Endodermal cell (in vitro differentiated cells): ENCODE data around the gene SPRED1. TPM values are rescaled to one million over a fixed set of nuclear protein-coding genes. Genes with fewer than 3 reads are reported as not detected.

ENCODE experiments used
- DNase-seq: peaks from one replicate; pipeline ENCODE4 v3.0.0-alpha.2; 2017
- H3K27ac ChIP-seq: 2 replicates; pipeline ENCODE4 v1.5.1; 2013; ENCODE audit warnings: mild to moderate bottlenecking, low read depth, low read length, moderate library complexity
- H3K27me3 ChIP-seq: 2 replicates; pipeline ENCODE4 v1.6.1; 2013; ENCODE audit warnings: mild to moderate bottlenecking, low read length, moderate library complexity; ENCODE audit not compliant: insufficient read depth, control insufficient read depth, poor library complexity, severe bottlenecking
- H3K36me3 ChIP-seq: 2 replicates; pipeline ENCODE4 v1.7.0; 2013; ENCODE audit warnings: mild to moderate bottlenecking, low read length, moderate library complexity; ENCODE audit not compliant: control insufficient read depth, insufficient read depth
- H3K4me1 ChIP-seq: one replicate; pipeline ENCODE4 v1.7.0; 2013; ENCODE audit warnings: low read length; ENCODE audit not compliant: control insufficient read depth, insufficient read depth
- H3K4me3 ChIP-seq: 2 replicates; pipeline ENCODE4 v1.5.1; 2013; ENCODE audit warnings: mild to moderate bottlenecking, low read length, moderate library complexity
- H3K9ac ChIP-seq: 2 replicates; pipeline ENCODE4 v1.6.1; 2013; ENCODE audit warnings: mild to moderate bottlenecking, low read length, moderate library complexity; ENCODE audit not compliant: poor library complexity, severe bottlenecking; ENCODE audit errors: extremely low read depth
- H3K9me3 ChIP-seq: 2 replicates; pipeline ENCODE4 v1.6.1; 2013; ENCODE audit warnings: mild to moderate bottlenecking, low read length, moderate library complexity; ENCODE audit not compliant: control insufficient read depth
- H3K27ac Mint-ChIP-seq: 2 replicates; pipeline ENCODE4 v1.8.0; 2020; ENCODE audit warnings: mixed read lengths
- H3K27me3 Mint-ChIP-seq: 2 replicates; pipeline ENCODE4 v1.8.0; 2021; ENCODE audit warnings: mild to moderate bottlenecking, mixed read lengths; ENCODE audit not compliant: insufficient read depth
- H3K36me3 Mint-ChIP-seq: 2 replicates; pipeline ENCODE4 v1.8.0; 2020; ENCODE audit warnings: low read depth, mixed read lengths
- H3K4me1 Mint-ChIP-seq: 2 replicates; pipeline ENCODE4 v1.8.0; 2020; ENCODE audit warnings: mixed read lengths
- H3K4me3 Mint-ChIP-seq: 2 replicates; pipeline ENCODE4 v1.8.0; 2020; ENCODE audit warnings: mild to moderate bottlenecking, moderate library complexity, mixed read lengths
- H3K9me3 Mint-ChIP-seq: 2 replicates; pipeline ENCODE4 v1.8.0; 2020; ENCODE audit warnings: mild to moderate bottlenecking, mixed read lengths
- CTCF ChIP-seq: fragments of 200-600 bp; sonication (generic); conservative IDR thresholded peaks from 2 replicates; pipeline ENCODE4 v1.5.0; 2021; ENCODE audit warnings: antibody characterized with exemption, mild to moderate bottlenecking
- WGBS, 2 experiments: methylation state at CpG; one replicate each; pipeline versions ENCODE4 v1.1.5 to v1.1.7; 2013; ENCODE audit warnings: missing lambda C conversion rate in 2 of 2, mixed read lengths in 1 of 2; ENCODE audit not compliant: insufficient coverage in 1 of 2, insufficient read length in 1 of 2; 5-methylcytosine and 5-hydroxymethylcytosine counted together
- total RNA-seq, 2 donors: library from RNA; stranded (reverse); fragmentation: NEBNext Ultra II Directional in 1 of 2; extraction: Animal tissue kit (Norgen Biotek cat#: 25700) in 1 of 2; gene quantifications; 2 replicates in 1 of 2; 3 replicates in 1 of 2; pipeline ENCODE4 v1.2.1, GENCODE V29; 2021

SPRED1 gene
- total RNA-seq, 2 donors from 2014 or later = 50.8 to 61.7 TPM

GRCh38 chr15:38316311-38316710, 63.7 kb downstream of the SPRED1 start:
- H3K36me3 Mint-ChIP-seq = peaks cover 15% of the 10 kb centered on the region

GRCh38 chr15:38320181-38320580, 67.5 kb downstream of the SPRED1 start:
- no peak overlapping the region for H3K27ac ChIP-seq
- H3K9me3 ChIP-seq = no peaks in the 10 kb centered on the region
- H3K27ac Mint-ChIP-seq = no peak overlapping the region
- DNase-seq = no peak
- H3K4me3 ChIP-seq = no peak overlapping the region
- no peak overlapping the region for H3K4me3 Mint-ChIP-seq
- H3K36me3 Mint-ChIP-seq = peaks cover 33% of the 10 kb centered on the region
- no peaks in the 10 kb centered on the region for H3K9me3 Mint-ChIP-seq
- no peak for TF ChIP-seq CTCF
- H3K36me3 ChIP-seq = peaks cover 80% of the 10 kb centered on the region
- no peaks in the 10 kb centered on the region for H3K27me3 ChIP-seq
- peaks cover 1% of the 10 kb centered on the region for H3K4me1 Mint-ChIP-seq
- H3K9ac ChIP-seq = no peak overlapping the region
- H3K27me3 Mint-ChIP-seq = no peaks in the 10 kb centered on the region
- peaks cover 3% of the 10 kb centered on the region for H3K4me1 ChIP-seq

More at GRCh38 chr15:38316311-38316710, 63.7 kb downstream of the SPRED1 start:
- peaks cover 6% of the 10 kb centered on the region for H3K4me1 Mint-ChIP-seq
- Histone ChIP-seq H3K4me1 (peaks cover 3% of the 10 kb centered on the region), H3K9ac (no peak overlapping the region), H3K36me3 (peaks cover 61% of the 10 kb centered on the region), H3K27me3 (no peaks in the 10 kb centered on the region), H3K9me3 (no peaks in the 10 kb centered on the region), H3K27ac (no peak overlapping the region), H3K4me3 (no peak overlapping the region)
- no peaks in the 10 kb centered on the region for H3K9me3 Mint-ChIP-seq
- no peaks in the 10 kb centered on the region for H3K27me3 Mint-ChIP-seq
- no peak for DNase-seq
- H3K27ac Mint-ChIP-seq = no peak overlapping the region
- H3K4me3 Mint-ChIP-seq = no peak overlapping the region
- TF ChIP-seq CTCF = no peak
- 90 to 100% methylated on average over 1 of the region's 2 CpGs for WGBS, 2 experiments

- H3K27ac Mint-ChIP-seq = no peak overlapping the region
- peaks cover 4% of the 10 kb centered on the region for H3K4me1 Mint-ChIP-seq
- WGBS, 2 experiments = 98 to 100% methylated on average over 1 to 2 of the region's 2 CpGs
- Histone ChIP-seq H3K36me3 (peaks cover 80% of the 10 kb centered on the region), H3K4me1 (peaks cover 3% of the 10 kb centered on the region), H3K27me3 (no peaks in the 10 kb centered on the region), H3K9me3 (no peaks in the 10 kb centered on the region), H3K9ac (no peak overlapping the region), H3K27ac (no peak overlapping the region), H3K4me3 (no peak overlapping the region)
- no peaks in the 10 kb centered on the region for H3K9me3 Mint-ChIP-seq
- TF ChIP-seq CTCF = no peak
- H3K36me3 Mint-ChIP-seq = peaks cover 38% of the 10 kb centered on the region
- H3K4me3 Mint-ChIP-seq = no peak overlapping the region
- no peak for DNase-seq
- H3K27me3 Mint-ChIP-seq = no peaks in the 10 kb centered on the region
Observed at GRCh38 chr15:38320866-38321265, 68.2 kb downstream of the SPRED1 start.
